Left ventricle myocardium inferior (tissue), 1 donor: Measurements from ENCODE around the gene TFDP1. TPM values are rescaled to one million over a fixed set of nuclear protein-coding genes. Genes with fewer than 3 reads are reported as not detected.
"Not testable (repeated sequence)": the region's sequence is repeated elsewhere in the genome, so short reads cannot be mapped to it uniquely, and the experiment has no call there.

ENCODE experiments used
- DNase-seq: peaks from one replicate; pipeline ENCODE4 v3.0.0-alpha.2; 2020
- H3K27ac ChIP-seq: fragments of 200-600 bp; replicated peaks from 2 replicates; pipeline ENCODE4 v1.8.0; 2021
- H3K27me3 ChIP-seq: fragments of 200-600 bp; 2 replicates; pipeline ENCODE4 v1.8.0; 2021; ENCODE audit warnings: low read depth
- H3K36me3 ChIP-seq: fragments of 200-600 bp; 2 replicates; pipeline ENCODE4 v1.8.0; 2021
- H3K4me1 ChIP-seq: fragments of 200-600 bp; 2 replicates; pipeline ENCODE4 v1.8.0; 2021
- H3K4me3 ChIP-seq: fragments of 200-600 bp; 2 replicates; pipeline ENCODE4 v1.8.0; 2021; ENCODE audit warnings: mild to moderate bottlenecking, moderate library complexity
- H3K9me3 ChIP-seq: fragments of 200-600 bp; replicated peaks from 2 replicates; pipeline ENCODE4 v1.8.0; 2021
- intact Hi-C: fragments of 100-400 bp; cut with micrococcal nuclease; formaldehyde crosslinking; loops from one replicate; pipeline ENCODE4 v1.11.0; 2022
- total RNA-seq: library from RNA; stranded (reverse); fragmentation: NEBNext Ultra II Directional; extraction: Animal tissue kit (Norgen Biotek cat#: 25700); gene quantifications from one replicate; pipeline ENCODE4 v1.2.1, GENCODE V29; 2021
- TF ChIP-seq, protein P1 (sequence below): fragments of 200-600 bp; IDR thresholded peaks from 2 replicates; pipeline ENCODE4 v1.8.0; 2021; ENCODE audit warnings: antibody characterized with exemption, mild to moderate bottlenecking, borderline replicate concordance
- donor health status: DM: no; HTN: yes; CAD: no; lungs with severe emphysema.

The TFDP1 gene
- total RNA-seq, 1 donor from 2014 or later: 48.7 TPM

DNA sequence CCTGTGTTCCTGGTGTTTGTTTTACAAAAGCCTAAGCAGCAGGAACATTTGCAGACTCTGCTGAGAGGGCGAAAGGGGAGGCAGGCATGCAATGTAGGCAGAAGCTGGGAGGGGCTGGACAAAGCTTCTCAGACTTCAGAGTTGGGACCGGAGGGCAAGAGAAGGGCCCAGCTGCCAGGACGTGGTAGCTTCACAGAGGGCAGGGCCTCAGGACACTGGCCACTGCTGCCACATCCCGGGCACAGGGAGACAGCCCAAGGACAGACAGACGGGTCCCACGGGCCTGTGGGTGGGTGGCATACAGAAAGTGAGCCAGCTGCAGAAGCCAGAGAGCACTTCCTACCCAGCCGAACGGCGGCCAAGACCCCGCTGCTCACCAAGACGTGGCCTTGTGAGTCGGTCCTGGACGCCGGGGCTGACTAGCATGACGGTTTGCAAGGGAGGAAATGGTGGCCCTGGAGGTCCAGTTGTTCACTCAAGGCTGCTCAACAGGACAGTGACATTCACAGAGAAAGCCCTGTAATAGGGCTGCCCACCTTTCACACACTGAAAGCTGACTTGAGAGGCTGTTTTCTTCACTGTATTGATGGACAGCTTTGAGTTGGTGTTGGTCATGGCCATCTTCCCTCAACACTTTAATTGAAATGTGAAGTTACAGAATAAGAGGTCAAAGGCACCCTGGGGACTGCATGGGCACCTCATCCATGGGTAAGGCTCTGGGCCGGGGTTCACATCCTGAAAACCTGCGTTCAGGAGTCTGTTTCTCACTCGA lies 23.7 kb upstream of the TFDP1 start:
- H3K27me3 ChIP-seq: peaks cover 2% of the 10 kb centered on the region
- peaks cover 6% of the 10 kb centered on the region for H3K4me1 ChIP-seq
- no peak for DNase-seq
- no peaks in the 10 kb centered on the region for H3K36me3 ChIP-seq
- H3K9me3 ChIP-seq: no peaks in the 10 kb centered on the region
- TF ChIP-seq, protein P1, sequence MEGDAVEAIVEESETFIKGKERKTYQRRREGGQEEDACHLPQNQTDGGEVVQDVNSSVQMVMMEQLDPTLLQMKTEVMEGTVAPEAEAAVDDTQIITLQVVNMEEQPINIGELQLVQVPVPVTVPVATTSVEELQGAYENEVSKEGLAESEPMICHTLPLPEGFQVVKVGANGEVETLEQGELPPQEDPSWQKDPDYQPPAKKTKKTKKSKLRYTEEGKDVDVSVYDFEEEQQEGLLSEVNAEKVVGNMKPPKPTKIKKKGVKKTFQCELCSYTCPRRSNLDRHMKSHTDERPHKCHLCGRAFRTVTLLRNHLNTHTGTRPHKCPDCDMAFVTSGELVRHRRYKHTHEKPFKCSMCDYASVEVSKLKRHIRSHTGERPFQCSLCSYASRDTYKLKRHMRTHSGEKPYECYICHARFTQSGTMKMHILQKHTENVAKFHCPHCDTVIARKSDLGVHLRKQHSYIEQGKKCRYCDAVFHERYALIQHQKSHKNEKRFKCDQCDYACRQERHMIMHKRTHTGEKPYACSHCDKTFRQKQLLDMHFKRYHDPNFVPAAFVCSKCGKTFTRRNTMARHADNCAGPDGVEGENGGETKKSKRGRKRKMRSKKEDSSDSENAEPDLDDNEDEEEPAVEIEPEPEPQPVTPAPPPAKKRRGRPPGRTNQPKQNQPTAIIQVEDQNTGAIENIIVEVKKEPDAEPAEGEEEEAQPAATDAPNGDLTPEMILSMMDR: no peak
- no peak overlapping the region for H3K4me3 ChIP-seq
- no peak overlapping the region for H3K27ac ChIP-seq
- intact Hi-C loops: no loop called here

DNA sequence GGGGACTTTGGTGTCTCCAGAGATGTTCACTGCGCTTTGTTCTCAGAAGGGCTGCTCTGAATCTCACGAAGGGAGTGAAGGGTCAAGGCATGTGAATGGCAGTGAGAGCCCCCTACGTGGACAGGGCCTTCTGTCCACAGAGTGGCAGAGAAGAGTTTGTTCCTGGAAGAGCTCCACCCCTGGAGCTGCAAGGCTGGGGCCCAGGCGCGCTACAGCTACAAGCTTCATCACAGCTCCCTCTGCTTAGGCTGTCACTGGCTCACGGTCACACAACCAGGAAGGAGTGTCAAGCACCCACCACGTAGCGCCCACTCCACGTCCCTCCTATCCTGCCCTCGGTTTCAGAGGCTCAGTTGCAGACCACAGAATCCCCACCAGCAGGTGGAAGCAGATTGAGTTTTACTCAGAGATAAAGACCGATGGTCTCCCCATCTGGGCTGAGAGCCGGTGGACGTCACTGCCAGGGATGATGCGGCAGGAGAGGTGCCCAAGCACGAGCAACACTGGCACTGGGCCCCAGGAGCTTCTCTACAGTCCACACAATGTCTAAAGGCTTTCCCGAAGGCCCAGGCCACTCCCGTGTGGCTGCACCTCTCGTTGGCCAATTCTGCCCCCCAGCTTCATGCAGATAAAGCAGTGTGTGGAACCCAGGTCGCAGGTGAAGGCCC lies 23.0 kb upstream of the TFDP1 start:
- TF ChIP-seq, protein P1: no peak
- Histone ChIP-seq H3K36me3 (no peaks in the 10 kb centered on the region), H3K27me3 (peaks cover 9% of the 10 kb centered on the region), H3K4me1 (peaks cover 6% of the 10 kb centered on the region), H3K9me3 (no peaks in the 10 kb centered on the region), H3K27ac (no peak overlapping the region), H3K4me3 (no peak overlapping the region)
- DNase-seq: no peak
- intact Hi-C loops: no loop called here

DNA sequence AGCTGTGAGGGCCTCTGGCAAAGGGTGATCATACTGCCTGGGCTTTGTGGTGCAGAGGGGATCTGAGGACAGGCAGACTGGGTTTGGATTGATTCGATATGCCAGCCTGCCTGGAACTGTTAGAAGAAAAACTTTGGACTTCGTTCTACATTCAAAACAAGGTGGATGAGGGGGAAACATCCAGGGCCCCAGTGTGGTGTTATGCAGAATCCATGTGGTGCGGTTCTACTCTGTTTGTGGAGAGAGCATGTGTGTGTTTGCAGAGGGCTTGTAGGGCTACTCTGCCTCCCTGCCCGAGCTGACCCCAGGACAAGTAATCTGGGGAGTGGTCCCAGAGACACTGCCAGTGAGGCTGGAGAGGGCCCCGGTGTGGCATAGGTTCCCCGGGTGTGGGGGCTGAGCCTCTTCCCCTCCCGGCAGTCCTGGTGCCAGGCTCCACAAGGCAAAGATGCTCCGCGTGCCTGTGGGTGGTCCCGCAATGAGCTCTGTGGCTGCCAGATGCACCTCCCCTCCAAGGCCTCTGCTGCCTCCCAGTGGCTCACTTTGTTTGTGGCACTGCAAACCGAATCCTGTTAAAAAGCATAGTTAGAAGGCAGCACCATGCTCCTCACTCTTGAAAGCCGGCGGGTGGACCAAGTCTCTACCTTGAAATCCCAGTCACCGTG lies 22.3 kb upstream of the TFDP1 start:
- H3K27me3 ChIP-seq: peaks cover 15% of the 10 kb centered on the region
- TF ChIP-seq, protein P1: peak; percentile 86
- H3K9me3 ChIP-seq: no peaks in the 10 kb centered on the region
- H3K27ac ChIP-seq: no peak overlapping the region
- H3K36me3 ChIP-seq: no peaks in the 10 kb centered on the region
- H3K4me1 ChIP-seq: peaks cover 6% of the 10 kb centered on the region
- intact Hi-C loops: no loop called here
- DNase-seq: peak; percentile 52
- H3K4me3 ChIP-seq: no peak overlapping the region

DNA sequence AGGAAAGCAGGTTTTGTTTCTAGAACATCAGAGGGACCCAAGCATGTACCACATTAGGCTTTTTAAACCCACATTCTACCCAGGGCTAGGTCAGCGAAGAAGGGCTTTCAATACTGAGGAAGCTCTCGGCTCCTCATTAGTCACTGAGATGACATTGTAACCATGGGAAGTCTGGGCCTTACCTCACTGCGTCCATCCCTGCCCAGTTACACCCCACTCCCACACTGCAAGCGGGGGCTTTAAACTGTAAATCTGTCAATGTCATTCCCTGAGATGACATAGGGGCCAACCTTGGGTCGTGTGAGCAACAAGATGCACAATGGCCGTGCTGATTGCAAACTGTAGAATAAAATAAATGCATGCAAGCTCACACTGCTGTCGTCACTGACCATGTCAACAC lies 21.7 kb upstream of the TFDP1 start:
- intact Hi-C loops: no loop called here
- TF ChIP-seq, protein P1: no peak

DNA sequence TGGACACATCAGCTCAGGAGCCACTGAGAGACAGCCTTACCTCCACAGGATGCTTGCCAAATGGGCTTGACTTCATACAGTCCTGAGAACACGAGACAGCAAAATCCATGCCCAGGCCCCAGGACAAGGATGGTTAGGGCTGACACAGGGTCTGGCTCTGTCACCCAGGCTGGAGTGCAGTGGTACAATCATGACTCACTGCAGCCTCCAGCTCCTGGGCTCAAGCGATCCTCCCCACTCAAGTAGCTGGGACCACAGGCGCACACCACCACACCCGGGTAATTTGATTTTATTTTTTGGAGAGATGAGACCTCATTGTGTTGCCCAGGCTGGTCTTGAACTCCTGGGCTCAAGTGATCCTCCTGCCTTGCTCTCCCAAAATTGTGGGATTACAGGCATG lies 21.0 kb upstream of the TFDP1 start:
- H3K9me3 ChIP-seq, H3K4me1 ChIP-seq, H3K27ac ChIP-seq, DNase-seq, H3K4me3 ChIP-seq, H3K36me3 ChIP-seq, intact Hi-C loops: not testable (repeated sequence)
- H3K27me3 ChIP-seq: peaks cover 22% of the 10 kb centered on the region

More for the DNA sequence above, 21.7 kb upstream of the TFDP1 start:
- Histone ChIP-seq H3K27ac (no peak overlapping the region), H3K27me3 (peaks cover 21% of the 10 kb centered on the region), H3K4me3 (no peak overlapping the region), H3K36me3 (no peaks in the 10 kb centered on the region), H3K9me3 (no peaks in the 10 kb centered on the region), H3K4me1 (peaks cover 6% of the 10 kb centered on the region)
- DNase-seq: no peak
